Measurements from ENCODE around the gene HBZ. TPM values are rescaled to one million over a fixed set of nuclear protein-coding genes. Genes with fewer than 3 reads are reported as not detected.
"Not testable (repeated sequence)": the region's sequence is repeated elsewhere in the genome, so short reads cannot be mapped to it uniquely, and the experiment has no call there.

HBZ gene
- total and polyA plus RNA-seq, 9 of the 15 experiments (the other 6 are each of a cell fraction or from before 2014, with no cell fraction given), result 58.0 to 610 (median 113) TPM

- TF ChIP-seq FOXK1 (CRISPR knock-in tag; IDR thresholded peaks at IDR 0.05; ENCODE audit: borderline replicate concordance) (0 out of 2 replicates have a peak, but pooled peaks have one; percentile 28), SMARCA4 (IDR thresholded peaks at IDR 0.05) (0 out of 2 replicates have a peak, but pooled peaks have one; percentile 13), HDAC1 (IDR thresholded peaks at IDR 0.05) (peak in 1 of 2 experiments; percentile 63; a peak in 1 of 4 replicates), ZNF232 (CRISPR knock-in tag; IDR thresholded peaks at IDR 0.05) (0 out of 2 replicates have a peak, but pooled peaks have one; percentile 63), REST (IDR thresholded peaks at IDR 0.05; ENCODE audit: borderline replicate concordance) (peak; percentile 98), REST (CRISPR knock-in tag; IDR thresholded peaks at IDR 0.05; ENCODE audit: low read depth) (peak; percentile 95), EHMT2 (IDR thresholded peaks at IDR 0.05) (peak; percentile 97), NFIC (IDR thresholded peaks at IDR 0.05) (peak; percentile 93), ZBTB40 (IDR thresholded peaks at IDR 0.05) (0 out of 2 replicates have a peak, but pooled peaks have one; percentile 17)
- TF ChIP-seq ZBTB40 (CRISPR knock-in tag; IDR thresholded peaks at IDR 0.05), result not testable (repeated sequence)
These were observed 17.7 kb downstream of the HBZ start (continued) for GRCh38 chr16:170088-170507.
